K562 (cell line): ENCODE data around the gene THOC1. TPM values are rescaled to one million over a fixed set of nuclear protein-coding genes. Genes with fewer than 3 reads are reported as not detected.

Source experiments
- CBFA2T2 ChIP-seq: fragments of 450-650 bp; conservative IDR thresholded peaks from 2 replicates; pipeline ENCODE4 v1.6.1; 2017; ENCODE audit warnings: mild to moderate bottlenecking
- EP400 ChIP-seq: fragments of 450-650 bp; IDR thresholded peaks from 2 replicates; pipeline ENCODE4 v1.6.1; 2017; ENCODE audit warnings: antibody characterized with exemption, mild to moderate bottlenecking, moderate library complexity
- ETV5 ChIP-seq: sonication (generic); formaldehyde crosslinking; IDR thresholded peaks from 2 replicates; pipeline ENCODE4 v1.4.0; 2020; ENCODE audit warnings: low read depth, mild to moderate bottlenecking, missing genetic modification reagents
- HINFP ChIP-seq: fragments of 450-650 bp; conservative IDR thresholded peaks from 2 replicates; pipeline ENCODE4 v1.6.1; 2016; ENCODE audit warnings: missing genetic modification characterization, low read depth, mild to moderate bottlenecking, control low read depth, missing compliant biosample characterization
- HOMEZ ChIP-seq: fragments of 250-450 bp; sonication (Bioruptor Pico); IDR thresholded peaks from 2 replicates; pipeline ENCODE4 v1.4.0; 2020; ENCODE audit warnings: mild to moderate bottlenecking, moderate library complexity
- JUNB ChIP-seq: fragments of 450-650 bp; formaldehyde crosslinking; conservative IDR thresholded peaks from 2 replicates; pipeline ENCODE4 v1.4.0; 2020; ENCODE audit warnings: mild to moderate bottlenecking
- NBN ChIP-seq: fragments of 450-650 bp; IDR thresholded peaks from 2 replicates; pipeline ENCODE4 v1.6.1; 2016; ENCODE audit warnings: low read depth, mild to moderate bottlenecking
- REST ChIP-seq, 2 experiments: fragments of 450-650 bp; formaldehyde crosslinking in 1 of 2; IDR thresholded peaks; 2 replicates each; pipeline versions ENCODE4 v1.4.0 to v1.6.1; 2014 to 2020; ENCODE audit warnings: mild to moderate bottlenecking in 2 of 2, borderline replicate concordance in 1 of 2, low read depth in 1 of 2
- SAP30 ChIP-seq: fragments of 200-600 bp; sonication (generic); IDR thresholded peaks from 2 replicates; pipeline ENCODE4 v1.6.1; 2012; ENCODE audit warnings: borderline replicate concordance, low read depth, mild to moderate bottlenecking, moderate library complexity, low read length, control low read depth, inconsistent platforms; ENCODE audit not compliant: insufficient read depth, poor library complexity, severe bottlenecking
- SOX6 ChIP-seq: fragments of 450-650 bp; IDR thresholded peaks from 2 replicates; pipeline ENCODE4 v1.6.1; 2014; ENCODE audit warnings: mild to moderate bottlenecking
- WHSC1 ChIP-seq: IDR thresholded peaks from one replicate; pipeline ENCODE4 v1.6.1; 2012; ENCODE audit warnings: low read length, control low read depth, inconsistent platforms
- ZC3H4 ChIP-seq: sonication (generic); formaldehyde crosslinking; IDR thresholded peaks from 2 replicates; pipeline ENCODE4 v1.9.0; 2021; ENCODE audit warnings: missing genetic modification reagents, borderline replicate concordance
- ZNF277 ChIP-seq: fragments of 250-450 bp; sonication (Bioruptor Pico); IDR thresholded peaks from 2 replicates; pipeline ENCODE4 v1.8.0; 2022; ENCODE audit warnings: inconsistent platforms, mild to moderate bottlenecking, moderate library complexity, borderline replicate concordance
- polyA plus RNA-seq, 8 experiments: library from polyadenylated mRNA; depleted of rRNA in 4 of 8; stranded (reverse) in 5 of 8; unstranded in 3 of 8; fragments of >200 nt; fragmentation: Nextera tagmentation in 2 of 8; fragmentation: Illumina TruSeq in 1 of 8; extraction: Ambion mirVana in 2 of 8; extraction: Trizol in 1 of 8; gene quantifications; 2 replicates each; pipeline versions ENCODE4 v1.2.1 to v1.2.3, GENCODE V29; 2011 to 2014; ENCODE audit warnings: inconsistent platforms in 1 of 8, missing spikeins in 1 of 8
- total RNA-seq, 7 experiments: library from RNA; depleted of rRNA in 6 of 7; stranded (reverse); fragments of >200 nt in 6 of 7; fragmentation: Illumina TruSeq in 2 of 7; extraction: Trizol in 2 of 7; gene quantifications; 2 replicates each; pipeline versions ENCODE4 v1.2.1 to v1.2.3, GENCODE V29; 2011 to 2021; ENCODE audit warnings: low replicate concordance in 1 of 7

Gene THOC1
- total and polyA plus RNA-seq, 9 of the 15 experiments (the other 6 are each of a cell fraction or from before 2014, with no cell fraction given), result 71.1 to 143 (median 107) TPM

GRCh38 chr18:267688-268552 lies at the start of gene THOC1 (continued):
- no peak for TF ChIP-seq ZNF277 (CRISPR knock-in tag)
- peak; percentile 89 for TF ChIP-seq NBN
- TF ChIP-seq SOX6, result peak; percentile 64
- no peak for TF ChIP-seq CBFA2T2
- TF ChIP-seq ETV5 (CRISPR knock-in tag), result peak; percentile 73
- TF ChIP-seq REST (IDR thresholded peaks at IDR 0.05; ENCODE audit: borderline replicate concordance), result no peak
- TF ChIP-seq REST (CRISPR knock-in tag; IDR thresholded peaks at IDR 0.05; ENCODE audit: low read depth), result peak; percentile 85
- peak; percentile 93 for TF ChIP-seq HINFP (tag)
- peak; percentile 64; the same call in 1 of the 2 replicates for TF ChIP-seq ZC3H4
- peak; percentile 87 for TF ChIP-seq SAP30
- no peak for TF ChIP-seq WHSC1
- peak; percentile 98 for TF ChIP-seq EP400
- TF ChIP-seq HOMEZ (CRISPR knock-in tag), result no peak
- no peak for TF ChIP-seq JUNB (CRISPR knock-in tag)
